ENCODE results near the gene JAK2.

DNA sequence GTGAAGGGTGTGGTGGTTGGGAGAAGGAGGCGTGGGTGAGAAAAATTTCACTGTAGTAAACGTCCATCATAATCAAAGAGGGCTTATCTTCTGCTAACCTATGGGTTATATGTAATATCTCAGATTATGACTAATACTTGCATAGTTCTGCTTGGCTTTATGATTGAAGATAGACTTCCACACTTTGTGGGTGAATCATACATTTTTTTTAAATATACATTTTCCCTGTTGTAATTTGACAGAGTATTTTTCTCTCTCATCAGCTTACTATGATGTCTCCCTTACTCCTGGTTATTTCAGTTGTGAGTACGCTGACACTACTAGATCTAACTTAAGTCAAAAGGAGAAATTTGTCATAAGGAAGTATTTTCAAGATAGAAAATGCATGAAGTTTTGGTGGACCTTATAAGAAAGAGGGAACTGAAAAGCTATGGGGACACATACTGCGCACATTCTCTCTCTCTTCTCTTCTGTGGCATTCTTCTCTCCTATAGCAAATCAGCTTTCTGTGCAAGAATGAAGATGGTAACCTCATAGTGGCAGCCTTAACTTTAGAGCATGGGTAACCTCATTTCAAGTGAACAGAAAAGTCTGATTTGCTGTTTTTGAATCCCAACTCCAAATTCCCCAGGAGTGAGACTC is 4.9 kb upstream of the JAK2 start:
- TF ChIP-seq, protein P1, sequence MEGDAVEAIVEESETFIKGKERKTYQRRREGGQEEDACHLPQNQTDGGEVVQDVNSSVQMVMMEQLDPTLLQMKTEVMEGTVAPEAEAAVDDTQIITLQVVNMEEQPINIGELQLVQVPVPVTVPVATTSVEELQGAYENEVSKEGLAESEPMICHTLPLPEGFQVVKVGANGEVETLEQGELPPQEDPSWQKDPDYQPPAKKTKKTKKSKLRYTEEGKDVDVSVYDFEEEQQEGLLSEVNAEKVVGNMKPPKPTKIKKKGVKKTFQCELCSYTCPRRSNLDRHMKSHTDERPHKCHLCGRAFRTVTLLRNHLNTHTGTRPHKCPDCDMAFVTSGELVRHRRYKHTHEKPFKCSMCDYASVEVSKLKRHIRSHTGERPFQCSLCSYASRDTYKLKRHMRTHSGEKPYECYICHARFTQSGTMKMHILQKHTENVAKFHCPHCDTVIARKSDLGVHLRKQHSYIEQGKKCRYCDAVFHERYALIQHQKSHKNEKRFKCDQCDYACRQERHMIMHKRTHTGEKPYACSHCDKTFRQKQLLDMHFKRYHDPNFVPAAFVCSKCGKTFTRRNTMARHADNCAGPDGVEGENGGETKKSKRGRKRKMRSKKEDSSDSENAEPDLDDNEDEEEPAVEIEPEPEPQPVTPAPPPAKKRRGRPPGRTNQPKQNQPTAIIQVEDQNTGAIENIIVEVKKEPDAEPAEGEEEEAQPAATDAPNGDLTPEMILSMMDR (IDR thresholded peaks at IDR 0.05), result no peak
- no peak for TF ChIP-seq POLR2A (IDR thresholded peaks at IDR 0.05)
